ENCODE measurements around the gene PLPP6. TPM values are rescaled to one million over a fixed set of nuclear protein-coding genes. Genes with fewer than 3 reads are reported as not detected.

PLPP6 gene
- total RNA-seq, 1 donor from 2014 or later, result 7.3 TPM

GRCh38 chr9:4667681-4668080, 5.6 kb downstream of the PLPP6 start:
- no peak for FAIRE-seq
- no peak for DNase-seq (ENCODE audit: low read depth)
- Histone ChIP-seq H3K27ac (ENCODE audit: low read depth, low read length) (no peak overlapping the region), H3K9me3 (ENCODE audit: insufficient read depth, low read depth, low read length) (no peaks in the 10 kb centered on the region), H3K79me2 (ENCODE audit: insufficient read depth, low read length) (peaks cover 7% of the 10 kb centered on the region), H3K4me2 (ENCODE audit: low read length) (no peak overlapping the region), H2AFZ (ENCODE audit: low read depth, low read length) (no peak overlapping the region), H4K20me1 (ENCODE audit: insufficient read depth, low read length) (no peaks in the 10 kb centered on the region), H3K4me3 (ENCODE audit: insufficient read depth, low read depth, low read length) (no peak overlapping the region), H3K27me3 (ENCODE audit: insufficient read depth, low read length) (no peaks in the 10 kb centered on the region), H3K36me3 (ENCODE audit: insufficient read depth, low read length) (no peaks in the 10 kb centered on the region), H3K4me1 (ENCODE audit: insufficient read depth, low read length) (peaks cover 18% of the 10 kb centered on the region), H3K9ac (ENCODE audit: low read length) (no peak overlapping the region)
- Mint-ChIP-seq H3K36me3 (ENCODE audit: low read depth, unreplicated experiment) (peaks cover 2% of the 10 kb centered on the region), H3K4me1 (ENCODE audit: low read depth, unreplicated experiment) (peaks cover 22% of the 10 kb centered on the region), H3K4me3 (ENCODE audit: unreplicated experiment) (no peak overlapping the region), H3K9me3 (ENCODE audit: unreplicated experiment) (no peaks in the 10 kb centered on the region), H3K27ac (ENCODE audit: unreplicated experiment) (no peak overlapping the region), H3K27me3 (ENCODE audit: low read depth, unreplicated experiment) (no peaks in the 10 kb centered on the region)
- TF ChIP-seq, protein P1, sequence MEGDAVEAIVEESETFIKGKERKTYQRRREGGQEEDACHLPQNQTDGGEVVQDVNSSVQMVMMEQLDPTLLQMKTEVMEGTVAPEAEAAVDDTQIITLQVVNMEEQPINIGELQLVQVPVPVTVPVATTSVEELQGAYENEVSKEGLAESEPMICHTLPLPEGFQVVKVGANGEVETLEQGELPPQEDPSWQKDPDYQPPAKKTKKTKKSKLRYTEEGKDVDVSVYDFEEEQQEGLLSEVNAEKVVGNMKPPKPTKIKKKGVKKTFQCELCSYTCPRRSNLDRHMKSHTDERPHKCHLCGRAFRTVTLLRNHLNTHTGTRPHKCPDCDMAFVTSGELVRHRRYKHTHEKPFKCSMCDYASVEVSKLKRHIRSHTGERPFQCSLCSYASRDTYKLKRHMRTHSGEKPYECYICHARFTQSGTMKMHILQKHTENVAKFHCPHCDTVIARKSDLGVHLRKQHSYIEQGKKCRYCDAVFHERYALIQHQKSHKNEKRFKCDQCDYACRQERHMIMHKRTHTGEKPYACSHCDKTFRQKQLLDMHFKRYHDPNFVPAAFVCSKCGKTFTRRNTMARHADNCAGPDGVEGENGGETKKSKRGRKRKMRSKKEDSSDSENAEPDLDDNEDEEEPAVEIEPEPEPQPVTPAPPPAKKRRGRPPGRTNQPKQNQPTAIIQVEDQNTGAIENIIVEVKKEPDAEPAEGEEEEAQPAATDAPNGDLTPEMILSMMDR (IDR thresholded peaks at IDR 0.05; ENCODE audit: insufficient read depth, low read depth, low read length), result no peak
- TF ChIP-seq EZH2 (IDR thresholded peaks at IDR 0.05; ENCODE audit: insufficient read depth, low read length), result no peak

DNA sequence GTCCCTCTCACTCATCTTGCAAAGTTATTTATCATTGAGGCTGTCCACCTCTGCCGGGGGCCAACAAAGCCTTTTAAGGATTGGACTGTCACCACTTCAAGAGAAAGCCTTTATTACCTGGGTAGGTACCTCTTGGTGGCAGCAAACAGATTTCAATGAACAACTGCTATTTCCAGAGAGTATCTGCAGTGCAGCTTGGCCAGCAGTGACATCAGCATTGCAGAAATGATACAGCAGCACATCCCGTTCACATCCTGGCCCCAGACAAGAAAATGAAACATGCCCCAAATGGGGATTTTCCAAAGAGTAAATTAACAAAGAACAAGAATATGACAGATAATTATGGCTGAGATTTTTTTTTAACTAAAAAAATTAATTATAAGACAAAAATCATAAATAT, 6.5 kb downstream of the PLPP6 start:
- Histone ChIP-seq H3K27ac (ENCODE audit: low read depth, low read length) (no peak overlapping the region), H2AFZ (ENCODE audit: low read depth, low read length) (no peak overlapping the region), H3K4me1 (ENCODE audit: insufficient read depth, low read length) (peaks cover 12% of the 10 kb centered on the region), H3K27me3 (ENCODE audit: insufficient read depth, low read length) (no peaks in the 10 kb centered on the region), H4K20me1 (ENCODE audit: insufficient read depth, low read length) (no peaks in the 10 kb centered on the region), H3K4me2 (ENCODE audit: low read length) (no peak overlapping the region), H3K4me3 (ENCODE audit: insufficient read depth, low read depth, low read length) (no peak overlapping the region), H3K9ac (ENCODE audit: low read length) (no peak overlapping the region), H3K79me2 (ENCODE audit: insufficient read depth, low read length) (no peaks in the 10 kb centered on the region), H3K36me3 (ENCODE audit: insufficient read depth, low read length) (no peaks in the 10 kb centered on the region), H3K9me3 (ENCODE audit: insufficient read depth, low read depth, low read length) (no peaks in the 10 kb centered on the region)
- no peaks in the 10 kb centered on the region for H3K36me3 Mint-ChIP-seq (ENCODE audit: low read depth, unreplicated experiment)
- DNase-seq (ENCODE audit: low read depth), result no peak
- H3K4me3 Mint-ChIP-seq (ENCODE audit: unreplicated experiment), result no peak overlapping the region
- no peaks in the 10 kb centered on the region for H3K27me3 Mint-ChIP-seq (ENCODE audit: low read depth, unreplicated experiment)
- peaks cover 16% of the 10 kb centered on the region for H3K4me1 Mint-ChIP-seq (ENCODE audit: low read depth, unreplicated experiment)
- TF ChIP-seq, protein P1 (IDR thresholded peaks at IDR 0.05; ENCODE audit: insufficient read depth, low read depth, low read length), result no peak
- TF ChIP-seq EZH2 (IDR thresholded peaks at IDR 0.05; ENCODE audit: insufficient read depth, low read length), result no peak
- H3K9me3 Mint-ChIP-seq (ENCODE audit: unreplicated experiment), result no peaks in the 10 kb centered on the region
- FAIRE-seq, result no peak
- H3K27ac Mint-ChIP-seq (ENCODE audit: unreplicated experiment), result no peak overlapping the region

- H3K9me3 ChIP-seq (ENCODE audit: insufficient read depth, low read depth, low read length), result no peaks in the 10 kb centered on the region
- FAIRE-seq (no peak), DNase-seq (ENCODE audit: low read depth) (no peak)
- TF ChIP-seq, protein P1 (IDR thresholded peaks at IDR 0.05; ENCODE audit: insufficient read depth, low read depth, low read length), result no peak
- no peak for TF ChIP-seq EZH2 (IDR thresholded peaks at IDR 0.05; ENCODE audit: insufficient read depth, low read length)
- Mint-ChIP-seq H3K9me3 (ENCODE audit: unreplicated experiment) (no peaks in the 10 kb centered on the region), H3K4me3 (ENCODE audit: unreplicated experiment) (no peak overlapping the region), H3K27me3 (ENCODE audit: low read depth, unreplicated experiment) (no peaks in the 10 kb centered on the region), H3K4me1 (ENCODE audit: low read depth, unreplicated experiment) (peaks cover 8% of the 10 kb centered on the region), H3K36me3 (ENCODE audit: low read depth, unreplicated experiment) (no peaks in the 10 kb centered on the region), H3K27ac (ENCODE audit: unreplicated experiment) (no peak overlapping the region)
- no peak overlapping the region for H3K4me2 ChIP-seq (ENCODE audit: low read length)
- no peaks in the 10 kb centered on the region for H3K27me3 ChIP-seq (ENCODE audit: insufficient read depth, low read length)
- no peak overlapping the region for H3K4me3 ChIP-seq (ENCODE audit: insufficient read depth, low read depth, low read length)
- H4K20me1 ChIP-seq (ENCODE audit: insufficient read depth, low read length), result no peaks in the 10 kb centered on the region
- H3K27ac ChIP-seq (ENCODE audit: low read depth, low read length), result no peak overlapping the region
- H3K4me1 ChIP-seq (ENCODE audit: insufficient read depth, low read length), result peaks cover 6% of the 10 kb centered on the region
- H3K79me2 ChIP-seq (ENCODE audit: insufficient read depth, low read length), result no peaks in the 10 kb centered on the region
- no peak overlapping the region for H3K9ac ChIP-seq (ENCODE audit: low read length)
- no peaks in the 10 kb centered on the region for H3K36me3 ChIP-seq (ENCODE audit: insufficient read depth, low read length)
- H2AFZ ChIP-seq (ENCODE audit: low read depth, low read length), result no peak overlapping the region
Observed at GRCh38 chr9:4669890-4670289, 7.8 kb downstream of the PLPP6 start.
